ENCODE results near the gene FUT7. TPM values are rescaled to one million over a fixed set of nuclear protein-coding genes. Genes with fewer than 3 reads are reported as not detected.
"Not testable (repeated sequence)": the region's sequence is repeated elsewhere in the genome, so short reads cannot be mapped to it uniquely, and the experiment has no call there.

FUT7 gene
- total RNA-seq, 1 donor from 2014 or later = not detected

DNA sequence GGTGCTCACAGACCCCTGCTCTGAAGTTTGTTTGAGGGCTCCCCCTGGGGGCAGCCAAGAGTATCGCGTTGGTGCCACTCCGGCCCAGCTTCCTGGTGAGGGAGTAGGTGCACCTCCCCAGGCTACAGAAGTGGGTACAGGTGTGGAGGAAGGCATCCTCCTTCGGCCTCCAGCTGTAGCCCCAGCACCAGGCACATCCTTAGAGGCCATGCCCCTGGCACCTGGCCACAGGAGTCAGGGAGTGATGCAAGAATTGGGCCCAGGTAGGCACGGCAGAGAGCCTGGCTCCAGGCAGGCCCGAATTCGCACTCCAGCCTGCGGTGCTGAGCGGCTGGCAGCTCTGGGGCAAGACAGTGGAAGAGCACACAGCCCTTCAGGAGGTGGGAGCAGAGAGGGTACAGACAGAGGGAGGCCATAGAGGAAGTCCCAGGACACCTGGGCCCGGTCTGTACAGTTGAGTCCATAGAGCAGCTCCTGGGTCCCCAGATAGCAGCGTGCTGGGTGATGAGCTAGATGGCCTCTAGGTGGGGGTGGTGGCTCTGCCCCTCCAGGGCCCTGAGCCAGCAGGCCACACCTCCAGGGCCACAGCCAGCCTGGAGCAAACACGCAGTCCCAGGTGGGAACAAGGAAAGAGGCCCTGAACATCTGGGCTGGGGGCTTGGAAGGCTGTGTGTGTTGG lies 36.1 kb upstream of the FUT7 start:
- DNase-seq (ENCODE audit: extremely low read depth, low read depth, low spot score) = no peak

DNA sequence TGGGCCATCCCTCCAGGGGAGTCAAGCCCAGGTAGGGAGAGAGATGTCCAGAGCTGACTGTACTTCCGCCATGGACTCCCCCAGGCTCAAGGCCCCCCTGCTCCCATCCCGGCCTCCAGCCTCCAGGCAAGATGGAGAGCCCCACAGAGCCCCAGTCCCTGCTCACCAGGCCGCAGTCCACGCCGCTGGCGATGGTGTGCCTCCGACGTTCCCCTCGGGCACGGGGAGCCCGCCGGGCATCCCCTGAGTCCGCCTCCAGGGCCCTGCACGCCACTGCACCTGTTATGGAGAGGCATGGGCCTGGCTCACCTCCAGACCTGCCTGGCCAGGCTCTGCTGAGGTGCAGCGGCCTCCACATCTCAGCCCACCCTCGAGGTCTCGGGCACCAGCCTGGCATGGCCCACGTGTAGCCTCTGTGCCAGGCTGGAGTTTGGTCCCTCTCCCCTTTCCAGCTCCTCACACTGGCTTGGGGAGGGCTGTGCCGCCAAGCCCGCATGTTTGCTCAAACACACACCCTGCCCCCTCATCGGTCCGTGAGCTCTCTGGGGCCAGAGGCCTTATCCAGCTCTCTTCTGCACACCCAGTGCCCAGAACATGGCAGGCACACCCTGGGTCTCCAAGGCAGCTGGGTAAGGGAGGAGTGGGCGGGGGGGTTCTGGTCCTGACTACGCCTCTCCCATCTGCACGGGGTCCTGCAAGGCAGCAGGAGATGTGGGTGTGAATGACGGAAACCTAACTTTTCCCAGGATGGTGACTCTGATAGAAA lies 34.4 kb upstream of the FUT7 start:
- no peak for DNase-seq (ENCODE audit: extremely low read depth, low read depth, low spot score)

DNA sequence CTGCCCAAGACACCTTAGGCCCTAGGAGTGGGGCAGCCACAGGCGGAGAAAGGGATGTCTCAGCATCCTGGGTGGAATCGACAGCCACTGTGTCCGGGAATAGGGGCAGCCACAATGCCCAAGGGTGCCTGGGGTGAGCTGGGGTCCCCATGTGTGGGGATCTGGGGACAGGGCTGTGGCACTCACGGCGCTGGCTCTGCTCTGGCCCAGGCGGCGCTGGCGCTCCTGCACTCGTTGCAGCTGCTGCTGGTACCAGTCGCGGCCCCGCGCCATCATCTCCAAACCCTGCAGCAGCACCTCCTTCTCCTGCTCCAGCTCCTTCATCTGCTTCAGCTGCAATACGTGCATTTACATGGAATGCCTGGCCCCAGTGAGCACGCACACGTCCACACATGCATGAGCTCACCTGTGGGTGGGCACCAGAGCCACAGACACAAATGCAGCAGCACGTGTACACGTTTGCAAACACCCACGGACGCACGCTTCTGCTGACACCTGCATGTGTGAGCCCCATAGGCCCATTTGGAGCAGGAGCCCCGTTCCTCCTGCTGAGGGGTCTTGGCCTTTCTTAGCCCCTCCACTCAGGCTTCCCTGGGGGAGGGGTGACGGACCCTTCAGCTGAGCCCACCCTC lies 33.6 kb upstream of the FUT7 start:
- no peak for DNase-seq (ENCODE audit: extremely low read depth, low read depth, low spot score)

DNA sequence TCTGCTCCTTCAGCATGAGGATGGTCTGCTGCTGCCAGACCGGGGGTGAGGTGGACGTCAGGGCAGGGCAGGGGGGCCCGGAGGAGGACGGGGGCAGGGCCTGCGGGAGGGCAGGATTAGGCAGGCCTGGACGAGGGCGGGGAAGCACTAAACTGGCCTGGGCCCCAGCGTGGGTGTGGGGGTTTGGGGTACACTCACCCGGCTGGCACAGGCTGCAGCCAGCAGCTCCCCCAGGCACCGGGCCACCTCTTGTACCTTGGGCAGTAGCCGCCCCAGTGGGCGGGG lies 32.9 kb upstream of the FUT7 start:
- DNase-seq (ENCODE audit: extremely low read depth, low read depth, low spot score) = no peak

- DNase-seq (ENCODE audit: extremely low read depth, low read depth, low spot score) = no peak
Observed at GRCh38 chr9:137064027-137064879, 32.4 kb upstream of the FUT7 start.

DNA sequence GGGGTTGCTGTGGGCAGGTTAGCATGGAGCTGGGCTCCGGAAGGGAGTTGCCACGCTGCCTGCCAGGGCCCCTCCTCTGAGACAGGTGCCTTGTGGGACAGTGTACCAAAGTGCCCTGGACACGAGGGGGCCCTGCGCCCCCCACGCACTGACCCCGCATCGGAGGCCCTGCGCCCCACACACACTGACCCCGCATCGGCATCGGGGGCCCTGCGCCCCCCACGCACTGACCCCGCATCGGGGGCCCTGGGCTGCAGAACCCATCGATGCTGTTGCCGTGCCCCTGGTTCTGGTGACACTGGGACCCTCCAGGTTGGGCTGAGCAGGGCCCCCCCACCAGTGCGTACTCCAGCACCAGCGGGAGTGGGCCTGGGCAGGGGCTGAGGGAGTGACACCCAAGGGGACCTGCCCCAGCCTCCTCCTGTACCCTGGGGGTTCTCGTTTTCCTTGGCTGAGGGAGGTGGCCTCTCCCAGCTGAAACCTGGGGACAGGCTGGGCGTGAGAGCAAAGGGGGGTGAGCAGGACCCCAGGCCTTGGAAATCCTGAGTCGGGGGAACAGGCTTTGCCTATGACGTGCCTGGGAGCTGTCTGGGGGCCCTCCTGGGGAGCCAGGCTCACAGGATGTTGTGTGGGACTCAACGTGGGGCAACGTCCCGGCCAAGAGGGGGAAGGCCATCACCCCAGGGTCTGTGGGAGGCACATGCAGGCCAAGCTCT lies 31.6 kb upstream of the FUT7 start:
- DNase-seq (ENCODE audit: extremely low read depth, low read depth, low spot score) = no peak

DNA sequence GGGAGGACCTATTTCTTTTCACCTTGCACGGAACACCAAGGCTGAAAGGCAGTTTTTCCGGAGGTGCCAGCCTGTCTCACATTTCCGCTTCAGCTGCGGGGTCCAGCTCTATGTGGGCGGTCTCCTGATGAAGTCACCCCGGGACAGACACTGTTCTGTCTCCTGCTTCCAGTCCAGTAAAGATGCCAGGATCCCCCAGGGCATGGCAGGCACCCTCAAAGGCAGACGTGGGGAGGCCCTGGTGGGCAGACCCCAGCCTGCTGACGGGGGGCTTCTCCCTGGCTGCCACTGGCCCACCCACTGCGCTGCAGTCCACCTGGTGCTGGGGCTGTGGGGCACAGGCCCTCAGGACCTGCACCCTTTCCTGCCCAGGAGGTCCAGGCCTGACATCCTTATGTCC lies 30.9 kb upstream of the FUT7 start:
- DNase-seq (ENCODE audit: extremely low read depth, low read depth, low spot score) = not testable (repeated sequence)

- no peak for DNase-seq (ENCODE audit: extremely low read depth, low read depth, low spot score)
Observed at GRCh38 chr9:137062384-137062783, 30.5 kb upstream of the FUT7 start.

GRCh38 chr9:137058521-137059234 lies 26.8 kb upstream of the FUT7 start:
- DNase-seq (ENCODE audit: extremely low read depth, low read depth, low spot score) = no peak

GRCh38 chr9:137057545-137057944 lies 25.7 kb upstream of the FUT7 start:
- no peak for DNase-seq (ENCODE audit: extremely low read depth, low read depth, low spot score)

- no peak for DNase-seq (ENCODE audit: extremely low read depth, low read depth, low spot score)
Observed at GRCh38 chr9:137056739-137057415, 25.0 kb upstream of the FUT7 start.

GRCh38 chr9:137055385-137056364 lies 23.8 kb upstream of the FUT7 start:
- DNase-seq (ENCODE audit: extremely low read depth, low read depth, low spot score) = no peak

DNA sequence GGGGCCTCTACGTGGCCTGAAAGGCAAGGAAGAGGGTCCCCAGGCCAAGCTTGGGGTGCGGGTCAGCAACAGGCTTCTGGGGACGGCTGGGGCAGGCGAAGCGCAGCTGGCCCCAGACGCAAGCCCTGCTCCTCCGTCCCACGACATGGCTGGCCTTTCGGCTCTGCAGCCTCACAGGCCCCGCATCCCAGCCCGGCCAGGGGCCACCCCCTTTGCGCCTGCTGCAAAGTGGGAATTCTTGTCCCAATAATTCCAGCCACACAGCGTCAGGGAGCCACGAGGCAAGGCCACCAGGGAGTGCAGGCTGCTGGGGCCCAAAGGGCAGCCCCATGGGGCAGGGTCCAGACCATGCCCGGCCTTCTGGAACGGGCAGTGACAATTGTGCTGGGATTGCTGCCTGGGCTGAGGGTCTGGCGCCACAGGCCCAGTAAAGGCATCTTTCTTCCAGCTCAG lies 23.1 kb upstream of the FUT7 start:
- no peak for DNase-seq (ENCODE audit: extremely low read depth, low read depth, low spot score)

- no peak for DNase-seq (ENCODE audit: extremely low read depth, low read depth, low spot score)
Observed at GRCh38 chr9:137053944-137054931, 22.4 kb upstream of the FUT7 start, which contains the start of gene ENTPD2. Gene ENTPD2 (minus strand): TSS chr9:137054061. CDS start chr9:137053997, 64 bp downstream.

- no peak for DNase-seq (ENCODE audit: extremely low read depth, low read depth, low spot score)
Observed at GRCh38 chr9:137052998-137053943, 21.4 kb upstream of the FUT7 start.

DNA sequence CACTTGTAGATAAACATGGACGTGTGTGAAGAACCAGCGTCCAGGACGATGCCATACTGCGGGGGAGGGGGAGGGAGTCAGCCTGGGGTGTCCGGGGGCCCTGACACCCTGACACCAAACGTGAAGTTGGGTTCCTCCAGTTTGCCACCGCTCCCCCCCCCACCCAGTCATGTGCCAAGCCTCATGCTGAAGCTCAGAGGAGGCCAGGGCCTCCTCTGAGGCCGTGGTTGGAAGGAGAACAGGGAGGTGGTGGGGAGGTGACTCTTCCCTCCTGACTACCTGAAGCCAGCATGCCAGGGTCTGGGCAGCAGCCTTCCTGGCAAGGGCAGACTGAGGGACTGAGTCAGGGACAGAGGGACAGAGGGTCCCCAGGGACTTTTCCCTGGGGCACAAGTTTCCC lies 20.4 kb upstream of the FUT7 start:
- no peak for DNase-seq (ENCODE audit: extremely low read depth, low read depth, low spot score)

All from glomerular endothelial cell (primary cell).